ENCODE data around the gene CILP.

- TF ChIP-seq YY1 (IDR thresholded peaks at IDR 0.05; ENCODE audit: insufficient read depth, insufficient read length) (no peak), SUZ12 (IDR thresholded peaks at IDR 0.05; ENCODE audit: extremely low read depth, insufficient read depth, insufficient read length) (no peak), ZNF274 (IDR thresholded peaks at IDR 0.05; ENCODE audit: low read depth, low read length) (no peak)
These were observed 26.2 kb downstream of the CILP start, which contains the start of gene CLPX for GRCh38 chr15:65184868-65185717.

All from NT2/D1 (cell line).